ENCODE results near the gene NAALADL2.
"Not testable (repeated sequence)": the region's sequence is repeated elsewhere in the genome, so short reads cannot be mapped to it uniquely, and the experiment has no call there.

The NAALADL2 gene

GRCh38 chr3:175215833-175216232 is 356.7 kb downstream of the NAALADL2 start:
- DNase-seq = no peak

- no peak for DNase-seq
Measured at GRCh38 chr3:175222356-175222755, 363.2 kb downstream of the NAALADL2 start.

- no peak for DNase-seq
Measured at GRCh38 chr3:175224051-175224450, 364.9 kb downstream of the NAALADL2 start.

- no peak for DNase-seq
Measured at GRCh38 chr3:175226444-175226843, 367.3 kb downstream of the NAALADL2 start.

- no peak for DNase-seq
Measured at GRCh38 chr3:175227126-175227525, 368.0 kb downstream of the NAALADL2 start.

- DNase-seq = no peak
Measured at GRCh38 chr3:175233957-175234940, 375.1 kb downstream of the NAALADL2 start.

- DNase-seq = peak; percentile 75
Measured at GRCh38 chr3:175238801-175239200, 379.7 kb downstream of the NAALADL2 start.

- DNase-seq = no peak
Measured at GRCh38 chr3:175240921-175241320, 381.8 kb downstream of the NAALADL2 start.

- no peak for DNase-seq
Measured at GRCh38 chr3:175242243-175242642, 383.1 kb downstream of the NAALADL2 start.

- DNase-seq = no peak
Measured at GRCh38 chr3:175246234-175246633, 387.1 kb downstream of the NAALADL2 start.

- DNase-seq = no peak
Measured at GRCh38 chr3:175246766-175247165, 387.6 kb downstream of the NAALADL2 start.

- DNase-seq = no peak
Measured at GRCh38 chr3:175247629-175248028, 388.5 kb downstream of the NAALADL2 start.

- no peak for DNase-seq
Measured at GRCh38 chr3:175248832-175249231, 389.7 kb downstream of the NAALADL2 start.

GRCh38 chr3:175255698-175256097 is 396.6 kb downstream of the NAALADL2 start:
- DNase-seq = no peak

- DNase-seq = no peak
Measured at GRCh38 chr3:175257123-175257522, 398.0 kb downstream of the NAALADL2 start.

GRCh38 chr3:175258763-175259162 is 399.6 kb downstream of the NAALADL2 start:
- DNase-seq = no peak

GRCh38 chr3:175260145-175260794 is 401.1 kb downstream of the NAALADL2 start:
- DNase-seq = no peak

- no peak for DNase-seq
Measured at GRCh38 chr3:175266478-175266877, 407.3 kb downstream of the NAALADL2 start.

- DNase-seq = no peak
Measured at GRCh38 chr3:175267121-175267531, 408.0 kb downstream of the NAALADL2 start.

- DNase-seq = no peak
Measured at GRCh38 chr3:175267561-175267960, 408.4 kb downstream of the NAALADL2 start.

GRCh38 chr3:175269394-175269793 is 410.3 kb downstream of the NAALADL2 start:
- no peak for DNase-seq

GRCh38 chr3:175270198-175270837 is 411.2 kb downstream of the NAALADL2 start:
- DNase-seq = no peak

- no peak for DNase-seq
Measured at GRCh38 chr3:175270866-175271265, 411.7 kb downstream of the NAALADL2 start.

GRCh38 chr3:175271465-175271864 is 412.3 kb downstream of the NAALADL2 start:
- DNase-seq = not testable (repeated sequence)
